G401 (cell line): ENCODE data around the gene ST7L. TPM values are rescaled to one million over a fixed set of nuclear protein-coding genes. Genes with fewer than 3 reads are reported as not detected.
A peak's percentile ranks its signal among the peaks of the same experiment; 100 is the strongest.
"Not testable (repeated sequence)": the region's sequence is repeated elsewhere in the genome, so short reads cannot be mapped to it uniquely, and the experiment has no call there.

ENCODE experiments used
- DNase-seq: peaks from one replicate; pipeline ENCODE4 v3.0.0-alpha.2; 2015; ENCODE audit warnings: low spot score
- in situ Hi-C: cut with HindIII; loops from 2 replicates; pipeline ENCODE4 v1.10.0; 2016; ENCODE audit warnings: low sequenced_read_pairs, mixed read lengths
- total RNA-seq: library from RNA; depleted of rRNA; stranded (reverse); fragments of >200 nt; shearing (Covaris generic); gene quantifications from 2 replicates; pipeline ENCODE4 v1.2.3, GENCODE V29; 2014; rRNA removed

ST7L gene
- total RNA-seq, 1 experiment from 2014 or later = 34.4 TPM

- no peak for DNase-seq
- in situ Hi-C loops = no loop called here
These were observed 113.5 kb downstream of the ST7L start for GRCh38 chr1:112505400-112505785.

- DNase-seq = no peak
- in situ Hi-C loops = no loop called here
These were observed 114.1 kb downstream of the ST7L start for GRCh38 chr1:112504661-112505399.

- in situ Hi-C loops = no loop called here
- DNase-seq = no peak
These were observed 114.8 kb downstream of the ST7L start for GRCh38 chr1:112504001-112504660.

- in situ Hi-C loops = no loop called here
These were observed 116.1 kb downstream of the ST7L start for GRCh38 chr1:112502826-112503225.

GRCh38 chr1:112501810-112502641, 116.9 kb downstream of the ST7L start:
- in situ Hi-C loops = no loop called here

More at GRCh38 chr1:112502826-112503225, 116.1 kb downstream of the ST7L start:
- peak; percentile 76 for DNase-seq

GRCh38 chr1:112496290-112496689, 122.7 kb downstream of the ST7L start:
- DNase-seq = no peak
- in situ Hi-C loops = no loop called here

More at GRCh38 chr1:112501810-112502641, 116.9 kb downstream of the ST7L start:
- peak; percentile 77 for DNase-seq

GRCh38 chr1:112493351-112493750, 125.6 kb downstream of the ST7L start:
- in situ Hi-C loops = no loop called here
- no peak for DNase-seq

- no peak for DNase-seq
- in situ Hi-C loops = no loop called here
These were observed 126.9 kb downstream of the ST7L start for GRCh38 chr1:112492076-112492475.

GRCh38 chr1:112488141-112488540, 130.8 kb downstream of the ST7L start:
- in situ Hi-C loops = no loop called here

GRCh38 chr1:112487686-112488085, 131.3 kb downstream of the ST7L start:
- DNase-seq, in situ Hi-C loops: not testable (repeated sequence)

More at GRCh38 chr1:112488141-112488540, 130.8 kb downstream of the ST7L start:
- DNase-seq = no peak

GRCh38 chr1:112486063-112486462, 132.9 kb downstream of the ST7L start:
- in situ Hi-C loops, DNase-seq: not testable (repeated sequence)

GRCh38 chr1:112478314-112478713, 140.6 kb downstream of the ST7L start:
- in situ Hi-C loops = no loop called here
- no peak for DNase-seq

- no peak for DNase-seq
- in situ Hi-C loops = no loop called here
These were observed 141.4 kb downstream of the ST7L start for GRCh38 chr1:112477550-112477949.

Other genes with a start within 250 kb of the ST7L start
- 13.2 and 14.8 TPM in 2 replicates for gene CTTNBP2NL, start 222.9 kb downstream of the ST7L start, total RNA-seq
- 14.6 and 17.3 TPM in 2 replicates for gene WNT2B, start 110.2 kb downstream of the ST7L start, total RNA-seq
- 243 and 371 TPM in 2 replicates for gene CAPZA1, start 691 bp upstream of the ST7L start, total RNA-seq
- gene MOV10, start 55.5 kb upstream of the ST7L start, total RNA-seq = 61.1 and 73.7 TPM in 2 replicates
- gene RHOC, start 88.0 kb upstream of the ST7L start, total RNA-seq = 381 and 425 TPM in 2 replicates
- 10.1 and 13.2 TPM in 2 replicates for gene PPM1J, start 96.2 kb upstream of the ST7L start, total RNA-seq